Vagina (tissue), 2 donors: ENCODE data around the gene LRFN4.

Source experiments
- CTCF ChIP-seq, 3 experiments: fragments of 450-650 bp in 2 of 3; fragments of 200-600 bp in 1 of 3; sonication (generic) in 1 of 3; IDR thresholded peaks; one replicate each; pipeline ENCODE4 v1.5.1; 2017 to 2019; ENCODE audit warnings: antibody characterized with exemption in 3 of 3, mild to moderate bottlenecking in 2 of 3, moderate library complexity in 2 of 3
- POLR2A ChIP-seq, 2 donors: fragments of 450-650 bp; IDR thresholded peaks; one replicate each; pipeline ENCODE4 v1.6.1; 2017; ENCODE audit warnings: antibody characterized with exemption in 2 of 2, mild to moderate bottlenecking in 2 of 2, moderate library complexity in 2 of 2

DNA sequence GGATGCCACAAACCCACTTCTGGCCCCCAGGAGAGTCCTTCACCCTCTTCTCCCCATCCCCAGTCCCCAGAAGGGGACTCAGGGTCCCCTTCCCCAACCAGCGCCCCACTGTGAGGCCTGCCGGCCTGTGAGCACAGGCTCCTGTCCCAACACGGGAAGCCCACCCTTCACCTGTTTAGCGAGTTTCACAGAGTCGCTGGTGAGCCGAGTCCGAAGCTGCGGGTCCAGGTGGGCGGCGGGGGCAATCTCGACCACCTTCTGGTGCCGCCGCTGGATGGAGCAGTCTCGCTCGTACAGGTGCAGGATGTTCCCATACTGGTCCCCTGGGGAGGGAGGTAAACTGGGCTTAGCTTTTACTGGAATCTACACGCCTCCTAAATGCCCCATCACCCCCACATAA, 13.3 kb downstream of the LRFN4 start:
- TF ChIP-seq CTCF (IDR thresholded peaks at IDR 0.05) (no peak), POLR2A (IDR thresholded peaks at IDR 0.05) (no peak)
